ENCODE measurements around the gene SH3RF3. TPM values are rescaled to one million over a fixed set of nuclear protein-coding genes. Genes with fewer than 3 reads are reported as not detected.

The SH3RF3 gene
- total RNA-seq, 1 experiment from 2014 or later: 4.9 TPM

- POLR2A ChIA-PET: no interaction called here
- no peaks in the 10 kb centered on the region for H3K4me1 ChIP-seq (ENCODE audit: control insufficient read depth, insufficient read depth, low read length)
- in situ Hi-C loops (cut with HindIII; ENCODE audit: low pct_unique_long_range_greater_than_20kb, low sequenced_read_pairs) (no loop called here), intact Hi-C loops (cut with micrococcal nuclease; ENCODE audit: unreplicated experiment) (no loop called here)
- ATAC-seq: no peak
- no peak for DNase-seq (ENCODE audit: low read depth, low spot score)
- no peak overlapping the region for H3K27ac ChIP-seq (ENCODE audit: low read length)
- H3K36me3 ChIP-seq (ENCODE audit: control insufficient read depth, insufficient read depth, low read length): no peaks in the 10 kb centered on the region
- H3K27me3 ChIP-seq (ENCODE audit: control insufficient read depth, insufficient read depth, low read length): no peaks in the 10 kb centered on the region
- no peak overlapping the region for H3K4me3 ChIP-seq (ENCODE audit: low read depth in 2 of 2, low read length in 2 of 2)
- BruUV-seq (replicated peaks): no TSS peak
- TF ChIP-seq CTCF (IDR thresholded peaks at IDR 0.05) (no peak), REST (IDR thresholded peaks at IDR 0.05; ENCODE audit: insufficient read depth in 1 of 2, low read depth in 2 of 2, low read length in 1 of 2) (no peak), TCF7L2 (IDR thresholded peaks at IDR 0.05; ENCODE audit: low read depth, low read length) (no peak)
- CTCF ChIA-PET: no interaction called here
- no peaks in the 10 kb centered on the region for H3K9me3 ChIP-seq (ENCODE audit: control insufficient read depth, insufficient read depth, low read depth, low read length)
Measured at GRCh38 chr2:109382951-109383350, 253.9 kb downstream of the SH3RF3 start.

- BruUV-seq (replicated peaks): no TSS peak
- ChIA-PET CTCF (no interaction called here), POLR2A (no interaction called here)
- no peaks in the 10 kb centered on the region for H3K36me3 ChIP-seq (ENCODE audit: control insufficient read depth, insufficient read depth, low read length)
- ATAC-seq (no peak), DNase-seq (ENCODE audit: low read depth, low spot score) (no peak)
- no peaks in the 10 kb centered on the region for H3K4me1 ChIP-seq (ENCODE audit: control insufficient read depth, insufficient read depth, low read length)
- H3K9me3 ChIP-seq (ENCODE audit: control insufficient read depth, insufficient read depth, low read depth, low read length): no peaks in the 10 kb centered on the region
- H3K27ac ChIP-seq (ENCODE audit: low read length): no peak overlapping the region
- H3K4me3 ChIP-seq (ENCODE audit: low read depth in 2 of 2, low read length in 2 of 2): no peak overlapping the region
- intact Hi-C loops (cut with micrococcal nuclease; ENCODE audit: unreplicated experiment): no loop called here
- no peaks in the 10 kb centered on the region for H3K27me3 ChIP-seq (ENCODE audit: control insufficient read depth, insufficient read depth, low read length)
- in situ Hi-C loops (cut with HindIII; ENCODE audit: low pct_unique_long_range_greater_than_20kb, low sequenced_read_pairs): no loop called here
- TF ChIP-seq TCF7L2 (IDR thresholded peaks at IDR 0.05; ENCODE audit: low read depth, low read length) (no peak), REST (IDR thresholded peaks at IDR 0.05; ENCODE audit: insufficient read depth in 1 of 2, low read depth in 2 of 2, low read length in 1 of 2) (no peak), CTCF (IDR thresholded peaks at IDR 0.05) (no peak), POLR2AphosphoS5 (IDR thresholded peaks at IDR 0.05; ENCODE audit: low read depth, low read length) (no peak), SIN3A (IDR thresholded peaks at IDR 0.05; ENCODE audit: borderline replicate concordance, insufficient read depth, low read depth, low read length) (no peak)
Measured at GRCh38 chr2:109383505-109384307, 254.7 kb downstream of the SH3RF3 start.

Data from Panc1 (cell line).